ENCODE data around the gene ROR2. TPM values are rescaled to one million over a fixed set of nuclear protein-coding genes. Genes with fewer than 3 reads are reported as not detected.
"Not testable (repeated sequence)": the region's sequence is repeated elsewhere in the genome, so short reads cannot be mapped to it uniquely, and the experiment has no call there.

The ROR2 gene
- polyA plus RNA-seq, 1 experiment, result 9.7 TPM

DNA sequence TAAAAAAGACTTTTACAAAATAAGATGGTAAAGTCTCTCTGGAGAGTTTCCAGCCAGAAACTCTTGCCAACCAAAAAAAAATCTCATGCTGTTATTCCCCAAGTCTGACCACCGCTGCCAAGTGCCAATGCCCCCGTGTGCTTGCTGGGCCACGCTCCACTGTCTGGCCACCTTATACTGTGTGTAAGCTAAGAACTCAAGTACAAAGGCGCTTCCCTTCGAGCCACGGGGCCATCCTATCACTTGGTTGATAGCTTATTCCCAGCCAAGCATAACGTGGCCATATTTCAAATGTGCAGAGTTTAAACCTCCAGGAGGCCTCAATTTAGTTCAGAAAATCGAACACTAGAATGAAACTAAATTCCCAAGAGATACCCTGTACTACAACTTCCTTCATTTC, 36.0 kb downstream of the ROR2 start:
- no peak overlapping the region for H3K27ac ChIP-seq (ENCODE audit: low read depth, low read length)
- CTCF ChIA-PET, result no interaction called here

DNA sequence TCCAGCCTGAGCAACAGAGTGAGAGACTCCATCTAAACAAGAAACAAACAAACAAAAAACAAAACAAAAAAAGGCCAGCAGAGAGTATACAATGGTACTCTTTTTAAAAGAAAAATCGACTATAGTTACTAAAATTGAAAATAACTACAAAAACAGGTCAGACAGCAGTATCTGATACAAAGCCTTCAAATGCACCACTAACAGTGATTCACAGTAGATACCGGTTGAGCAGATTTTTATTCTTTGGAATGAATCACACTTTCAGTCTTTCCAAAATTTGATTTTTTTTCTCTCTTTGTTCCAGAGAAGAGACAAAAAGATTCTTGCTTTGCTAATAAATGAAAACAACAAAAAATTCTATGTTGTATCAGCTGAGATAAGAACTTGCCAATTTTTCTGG, 36.9 kb downstream of the ROR2 start:
- Histone ChIP-seq H3K4me3 (ENCODE audit: low read depth, low read length) (no peak overlapping the region), H3K27me3 (ENCODE audit: control insufficient read depth, insufficient read depth, low read length) (no peaks in the 10 kb centered on the region), H3K27ac (ENCODE audit: low read depth, low read length) (no peak overlapping the region), H3K9me3 (ENCODE audit: control insufficient read depth, insufficient read depth, low read length) (peaks cover 5% of the 10 kb centered on the region; the same call in 1 of the 2 replicates)
- ChIA-PET CTCF (interaction anchor here (0.9 to 1.7 kb wide), 2 partner anchors 37 to 998 kb away, joined by 4 to 5 read pairs; partner anchors contain the start of gene ROR2), POLR2A (no interaction called here)
- DNase-seq (ENCODE audit: low read depth, low spot score), result no peak
- TF ChIP-seq, protein P1, sequence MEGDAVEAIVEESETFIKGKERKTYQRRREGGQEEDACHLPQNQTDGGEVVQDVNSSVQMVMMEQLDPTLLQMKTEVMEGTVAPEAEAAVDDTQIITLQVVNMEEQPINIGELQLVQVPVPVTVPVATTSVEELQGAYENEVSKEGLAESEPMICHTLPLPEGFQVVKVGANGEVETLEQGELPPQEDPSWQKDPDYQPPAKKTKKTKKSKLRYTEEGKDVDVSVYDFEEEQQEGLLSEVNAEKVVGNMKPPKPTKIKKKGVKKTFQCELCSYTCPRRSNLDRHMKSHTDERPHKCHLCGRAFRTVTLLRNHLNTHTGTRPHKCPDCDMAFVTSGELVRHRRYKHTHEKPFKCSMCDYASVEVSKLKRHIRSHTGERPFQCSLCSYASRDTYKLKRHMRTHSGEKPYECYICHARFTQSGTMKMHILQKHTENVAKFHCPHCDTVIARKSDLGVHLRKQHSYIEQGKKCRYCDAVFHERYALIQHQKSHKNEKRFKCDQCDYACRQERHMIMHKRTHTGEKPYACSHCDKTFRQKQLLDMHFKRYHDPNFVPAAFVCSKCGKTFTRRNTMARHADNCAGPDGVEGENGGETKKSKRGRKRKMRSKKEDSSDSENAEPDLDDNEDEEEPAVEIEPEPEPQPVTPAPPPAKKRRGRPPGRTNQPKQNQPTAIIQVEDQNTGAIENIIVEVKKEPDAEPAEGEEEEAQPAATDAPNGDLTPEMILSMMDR (IDR thresholded peaks at IDR 0.05; ENCODE audit: low read depth, low read length), result no peak

More for the DNA sequence above, 36.0 kb downstream of the ROR2 start:
- Histone ChIP-seq H3K9me3 (ENCODE audit: control insufficient read depth, insufficient read depth, low read length) (peaks cover 5% of the 10 kb centered on the region; the same call in 1 of the 2 replicates), H3K4me3 (ENCODE audit: low read depth, low read length) (no peak overlapping the region), H3K27me3 (ENCODE audit: control insufficient read depth, insufficient read depth, low read length) (no peaks in the 10 kb centered on the region)
- POLR2A ChIA-PET, result no interaction called here
- no peak for DNase-seq (ENCODE audit: low read depth, low spot score)
- TF ChIP-seq, protein P1 (IDR thresholded peaks at IDR 0.05; ENCODE audit: low read depth, low read length), result no peak

DNA sequence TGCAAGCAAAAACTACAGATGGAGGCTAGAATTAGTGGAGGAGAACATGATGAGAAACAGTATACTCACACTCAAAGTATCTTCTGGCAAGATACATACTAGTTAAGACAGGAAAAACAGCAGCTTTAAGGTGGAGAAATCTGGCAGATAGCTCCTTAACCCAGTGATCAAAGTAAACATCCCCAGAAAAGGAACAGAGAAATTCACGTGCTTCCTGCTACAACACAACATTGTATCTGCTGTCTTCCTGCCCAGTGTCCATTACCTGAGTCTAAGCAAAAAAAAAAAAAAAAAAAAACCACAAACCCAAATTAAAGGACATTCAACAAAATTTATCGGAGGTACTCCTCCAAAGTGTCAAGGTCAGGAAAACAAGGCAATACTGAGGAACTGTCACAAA, 38.4 kb downstream of the ROR2 start:
- H3K27ac ChIP-seq (ENCODE audit: low read depth, low read length), result no peak overlapping the region
- H3K4me3 ChIP-seq (ENCODE audit: low read depth, low read length), result no peak overlapping the region
- H3K9me3 ChIP-seq (ENCODE audit: control insufficient read depth, insufficient read depth, low read length), result peaks cover 5% of the 10 kb centered on the region; the same call in 1 of the 2 replicates
- H3K27me3 ChIP-seq (ENCODE audit: control insufficient read depth, insufficient read depth, low read length), result no peaks in the 10 kb centered on the region
- TF ChIP-seq, protein P1 (IDR thresholded peaks at IDR 0.05; ENCODE audit: low read depth, low read length), result no peak
- POLR2A ChIA-PET, result no interaction called here
- no peak for DNase-seq (ENCODE audit: low read depth, low spot score)
- CTCF ChIA-PET, result interaction anchor here (0.7 to 1.7 kb wide), 3 partner anchors 38 to 141 kb away, joined by 4 to 5 read pairs (median 4); partner anchors contain the start of gene ROR2

DNA sequence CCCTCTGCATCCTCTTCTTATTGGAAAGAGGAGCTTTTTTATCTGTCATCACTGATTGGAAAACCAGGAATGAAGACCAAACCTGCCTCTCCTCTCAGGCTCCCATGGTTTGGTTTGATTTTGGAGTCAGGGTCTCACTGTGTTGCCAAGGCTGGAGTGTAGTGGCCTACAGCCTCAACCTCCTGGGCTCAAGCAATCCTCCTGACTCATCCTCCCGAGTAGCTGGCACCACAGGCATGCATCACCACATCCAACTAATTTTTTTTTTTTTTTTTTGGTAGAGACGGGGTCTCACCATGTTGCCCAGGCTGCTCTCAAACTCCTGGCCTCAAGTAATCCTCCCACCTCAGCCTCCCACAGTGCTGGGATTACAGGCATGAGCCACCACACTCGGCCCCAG, 40.8 kb downstream of the ROR2 start:
- CTCF ChIA-PET, result interaction anchor here (0.6 to 1.6 kb wide), 2 partner anchors 149 to 151 kb away, joined by 3 to 5 read pairs; no protein-coding TSS in a partner anchor
- not testable (repeated sequence) for H3K9me3 ChIP-seq (ENCODE audit: control insufficient read depth, insufficient read depth, low read length); H3K27me3 ChIP-seq (ENCODE audit: control insufficient read depth, insufficient read depth, low read length); H3K4me3 ChIP-seq (ENCODE audit: low read depth, low read length); DNase-seq (ENCODE audit: low read depth, low spot score); H3K27ac ChIP-seq (ENCODE audit: low read depth, low read length)
- POLR2A ChIA-PET, result interaction anchor here (0.6 to 1.0 kb wide), 2 partner anchors 22 to 41 kb away, joined by 3 to 6 read pairs; no protein-coding TSS in a partner anchor

DNA sequence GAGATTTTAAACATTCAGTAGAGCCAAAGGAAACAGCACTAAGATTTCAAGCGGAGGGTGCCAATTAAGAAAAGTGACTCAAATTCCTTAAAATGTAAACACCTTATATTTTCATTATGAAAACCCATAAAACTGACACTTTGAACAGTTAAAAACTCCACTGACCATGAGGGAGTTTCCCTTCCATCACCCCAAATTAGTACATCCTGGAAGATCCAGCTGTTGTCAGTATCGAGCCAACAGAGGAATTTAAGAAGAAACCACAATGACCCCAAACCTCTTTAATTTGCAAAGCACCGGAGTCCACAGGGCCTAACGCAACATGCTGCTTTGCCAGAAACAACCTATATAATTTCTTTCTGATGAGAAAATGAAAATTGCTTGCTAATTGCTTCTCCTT, 41.3 kb downstream of the ROR2 start:
- POLR2A ChIA-PET, result no interaction called here
- no peak for DNase-seq (ENCODE audit: low read depth, low spot score)
- Histone ChIP-seq H3K27me3 (ENCODE audit: control insufficient read depth, insufficient read depth, low read length) (no peaks in the 10 kb centered on the region), H3K9me3 (ENCODE audit: control insufficient read depth, insufficient read depth, low read length) (peaks cover 3% of the 10 kb centered on the region; the same call in 1 of the 2 replicates), H3K27ac (ENCODE audit: low read depth, low read length) (no peak overlapping the region), H3K4me3 (ENCODE audit: low read depth, low read length) (no peak overlapping the region)
- CTCF ChIA-PET, result interaction anchor here (1.6 kb wide), 1 partner anchor 150 kb away, joined by 5 read pairs; no protein-coding TSS in a partner anchor
- TF ChIP-seq, protein P1 (IDR thresholded peaks at IDR 0.05; ENCODE audit: low read depth, low read length), result no peak

Data from AG04450 (cell line).